IPS-20b (cell line): ENCODE results near the gene QSOX2.

ENCODE experiments used
- H3K27ac ChIP-seq: one replicate; pipeline ENCODE4 v1.5.1; 2013; ENCODE audit warnings: low read length
- H3K27me3 ChIP-seq: 2 replicates; pipeline ENCODE4 v1.6.1; 2013; ENCODE audit warnings: mild to moderate bottlenecking, low read length, inconsistent platforms; ENCODE audit not compliant: insufficient read depth
- H3K36me3 ChIP-seq: 2 replicates; pipeline ENCODE4 v1.6.1; 2013; ENCODE audit warnings: low read depth, mild to moderate bottlenecking, inconsistent platforms, low read length, moderate library complexity; ENCODE audit not compliant: insufficient read depth
- H3K4me1 ChIP-seq: 2 replicates; pipeline ENCODE4 v1.6.1; 2013; ENCODE audit warnings: mild to moderate bottlenecking, control low read depth, inconsistent platforms, low read length, moderate library complexity; ENCODE audit not compliant: insufficient read depth
- H3K4me3 ChIP-seq: 2 replicates; pipeline ENCODE4 v1.5.1; 2013; ENCODE audit warnings: mild to moderate bottlenecking, low read length, inconsistent platforms
- H3K9ac ChIP-seq: 2 replicates; pipeline ENCODE4 v1.6.1; 2013; ENCODE audit warnings: low read depth, mild to moderate bottlenecking, inconsistent platforms, low read length, moderate library complexity
- H3K9me3 ChIP-seq: 2 replicates; pipeline ENCODE4 v1.6.1; 2013; ENCODE audit warnings: mild to moderate bottlenecking, low read depth, low read length, inconsistent platforms; ENCODE audit not compliant: insufficient read depth

QSOX2 gene

GRCh38 chr9:136280535-136281315 is 35.1 kb upstream of the QSOX2 start:
- no peaks in the 10 kb centered on the region for H3K9me3 ChIP-seq
- no peak overlapping the region for H3K4me3 ChIP-seq
- H3K9ac ChIP-seq: no peak overlapping the region
- H3K4me1 ChIP-seq: no peaks in the 10 kb centered on the region
- H3K27me3 ChIP-seq: no peaks in the 10 kb centered on the region
- no peaks in the 10 kb centered on the region for H3K36me3 ChIP-seq
- H3K27ac ChIP-seq: no peak overlapping the region

GRCh38 chr9:136279471-136279870 is 33.9 kb upstream of the QSOX2 start:
- no peaks in the 10 kb centered on the region for H3K27me3 ChIP-seq
- H3K27ac ChIP-seq: no peak overlapping the region
- no peaks in the 10 kb centered on the region for H3K4me1 ChIP-seq
- H3K4me3 ChIP-seq: no peak overlapping the region
- no peaks in the 10 kb centered on the region for H3K9me3 ChIP-seq
- no peak overlapping the region for H3K9ac ChIP-seq
- H3K36me3 ChIP-seq: no peaks in the 10 kb centered on the region

- no peaks in the 10 kb centered on the region for H3K27me3 ChIP-seq
- H3K4me1 ChIP-seq: no peaks in the 10 kb centered on the region
- no peaks in the 10 kb centered on the region for H3K9me3 ChIP-seq
- no peak overlapping the region for H3K9ac ChIP-seq
- H3K36me3 ChIP-seq: no peaks in the 10 kb centered on the region
- no peak overlapping the region for H3K4me3 ChIP-seq
- H3K27ac ChIP-seq: no peak overlapping the region
Measured at GRCh38 chr9:136278894-136279293, 33.3 kb upstream of the QSOX2 start.

GRCh38 chr9:136278221-136278620 is 32.6 kb upstream of the QSOX2 start:
- Histone ChIP-seq H3K27ac (no peak overlapping the region), H3K9ac (no peak overlapping the region), H3K27me3 (no peaks in the 10 kb centered on the region), H3K36me3 (no peaks in the 10 kb centered on the region), H3K9me3 (no peaks in the 10 kb centered on the region), H3K4me1 (no peaks in the 10 kb centered on the region), H3K4me3 (no peak overlapping the region)

- Histone ChIP-seq H3K36me3 (no peaks in the 10 kb centered on the region), H3K27ac (no peak overlapping the region), H3K27me3 (no peaks in the 10 kb centered on the region), H3K4me1 (no peaks in the 10 kb centered on the region), H3K4me3 (no peak overlapping the region), H3K9ac (no peak overlapping the region), H3K9me3 (no peaks in the 10 kb centered on the region)
Measured at GRCh38 chr9:136277746-136278145, 32.1 kb upstream of the QSOX2 start.

GRCh38 chr9:136276716-136277115 is 31.1 kb upstream of the QSOX2 start:
- Histone ChIP-seq H3K36me3 (no peaks in the 10 kb centered on the region), H3K27me3 (no peaks in the 10 kb centered on the region), H3K27ac (no peak overlapping the region), H3K9me3 (no peaks in the 10 kb centered on the region), H3K4me1 (no peaks in the 10 kb centered on the region), H3K9ac (no peak overlapping the region), H3K4me3 (no peak overlapping the region)

GRCh38 chr9:136275655-136276429 is 30.2 kb upstream of the QSOX2 start:
- Histone ChIP-seq H3K36me3 (no peaks in the 10 kb centered on the region), H3K9ac (no peak overlapping the region), H3K9me3 (no peaks in the 10 kb centered on the region), H3K27ac (no peak overlapping the region), H3K4me1 (no peaks in the 10 kb centered on the region), H3K27me3 (no peaks in the 10 kb centered on the region), H3K4me3 (no peak overlapping the region)

- no peak overlapping the region for H3K4me3 ChIP-seq
- no peaks in the 10 kb centered on the region for H3K27me3 ChIP-seq
- H3K27ac ChIP-seq: no peak overlapping the region
- H3K9me3 ChIP-seq: no peaks in the 10 kb centered on the region
- H3K9ac ChIP-seq: no peak overlapping the region; the same call in 1 of the 2 replicates
- H3K36me3 ChIP-seq: no peaks in the 10 kb centered on the region
- H3K4me1 ChIP-seq: no peaks in the 10 kb centered on the region
Measured at GRCh38 chr9:136274786-136275654, 29.4 kb upstream of the QSOX2 start.

GRCh38 chr9:136273921-136274785 is 28.5 kb upstream of the QSOX2 start:
- no peaks in the 10 kb centered on the region for H3K27me3 ChIP-seq
- no peaks in the 10 kb centered on the region for H3K36me3 ChIP-seq
- no peak overlapping the region for H3K27ac ChIP-seq
- no peaks in the 10 kb centered on the region for H3K9me3 ChIP-seq
- H3K4me3 ChIP-seq: no peak overlapping the region
- no peaks in the 10 kb centered on the region for H3K4me1 ChIP-seq
- no peak overlapping the region for H3K9ac ChIP-seq

GRCh38 chr9:136273244-136273865 is 27.7 kb upstream of the QSOX2 start:
- no peaks in the 10 kb centered on the region; the same call in 1 of the 2 replicates for H3K27me3 ChIP-seq
- H3K4me1 ChIP-seq: no peaks in the 10 kb centered on the region
- no peaks in the 10 kb centered on the region for H3K36me3 ChIP-seq

More at GRCh38 chr9:136273244-136273865, 27.7 kb upstream of the QSOX2 start:
- Histone ChIP-seq H3K9ac (no peak overlapping the region), H3K27ac (no peak overlapping the region), H3K4me3 (no peak overlapping the region), H3K9me3 (no peaks in the 10 kb centered on the region)
